BLaER1 (cell line): Measurements from ENCODE around the gene INAVA.
A peak's percentile ranks its signal among the peaks of the same experiment; 100 is the strongest.

Experiments used
- H3K27ac ChIP-seq: shearing (Covaris generic); formaldehyde crosslinking; 2 replicates; pipeline ENCODE4 v1.8.1; 2022
- H3K27me3 ChIP-seq: shearing (Covaris generic); formaldehyde crosslinking; 2 replicates; pipeline ENCODE4 v1.8.1; 2022
- H3K36me3 ChIP-seq: shearing (Covaris generic); formaldehyde crosslinking; 2 replicates; pipeline ENCODE4 v1.8.1; 2022
- H3K4me1 ChIP-seq: shearing (Covaris generic); formaldehyde crosslinking; 2 replicates; pipeline ENCODE4 v1.8.1; 2022
- H3K4me2 ChIP-seq: shearing (Covaris generic); formaldehyde crosslinking; 2 replicates; pipeline ENCODE4 v1.8.1; 2022
- H3K4me3 ChIP-seq: shearing (Covaris generic); formaldehyde crosslinking; 2 replicates; pipeline ENCODE4 v1.8.1; 2022
- H3K9ac ChIP-seq: shearing (Covaris generic); formaldehyde crosslinking; 2 replicates; pipeline ENCODE4 v1.8.1; 2022
- H3K9me3 ChIP-seq: shearing (Covaris generic); formaldehyde crosslinking; 2 replicates; pipeline ENCODE4 v1.8.1; 2022
- H4K20me1 ChIP-seq: shearing (Covaris generic); formaldehyde crosslinking; 2 replicates; pipeline ENCODE4 v1.8.1; 2022
- Cebpa-rat ChIP-seq: shearing (Covaris generic); IDR thresholded peaks from 2 replicates; pipeline ENCODE4 v1.8.1; 2022

Gene INAVA

DNA sequence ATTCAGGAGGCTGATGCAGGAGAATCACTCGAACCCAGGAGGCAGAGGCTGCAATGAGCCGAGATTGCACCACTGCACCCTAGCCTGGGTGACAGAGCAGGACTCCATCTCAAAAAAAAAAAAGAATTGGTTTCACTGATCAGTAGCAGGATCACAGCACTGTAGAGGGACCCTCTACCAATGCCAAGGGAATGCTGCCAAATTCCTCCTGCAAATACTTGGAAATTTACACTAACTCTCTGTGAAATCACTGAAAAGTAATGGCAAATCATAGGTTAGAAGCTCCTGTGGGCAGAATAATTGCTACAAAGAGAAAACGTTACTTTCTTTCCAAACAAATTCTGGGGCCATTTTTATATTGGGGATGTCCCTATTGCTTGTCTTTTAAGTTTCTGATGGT lies 28.6 kb upstream of the INAVA start:
- H3K9ac ChIP-seq: no peak overlapping the region
- H3K27me3 ChIP-seq: no peaks in the 10 kb centered on the region
- H3K4me3 ChIP-seq: no peak overlapping the region
- peaks cover 47% of the 10 kb centered on the region for H3K4me1 ChIP-seq
- peak overlapping the region; percentile 23; the same call in 1 of the 2 replicates for H3K4me2 ChIP-seq
- no peaks in the 10 kb centered on the region for H4K20me1 ChIP-seq
- TF ChIP-seq Cebpa-rat: no peak
- H3K36me3 ChIP-seq: peaks cover 13% of the 10 kb centered on the region; the same call in 1 of the 2 replicates
- H3K9me3 ChIP-seq: no peaks in the 10 kb centered on the region
- no peak overlapping the region for H3K27ac ChIP-seq

GRCh38 chr1:200866521-200866920 lies 28.2 kb upstream of the INAVA start:
- peaks cover 51% of the 10 kb centered on the region for H3K4me1 ChIP-seq
- TF ChIP-seq Cebpa-rat: no peak
- H4K20me1 ChIP-seq: no peaks in the 10 kb centered on the region
- no peaks in the 10 kb centered on the region for H3K27me3 ChIP-seq
- no peak overlapping the region for H3K4me3 ChIP-seq
- peaks cover 13% of the 10 kb centered on the region; the same call in 1 of the 2 replicates for H3K36me3 ChIP-seq
- H3K9ac ChIP-seq: no peak overlapping the region
- H3K9me3 ChIP-seq: no peaks in the 10 kb centered on the region
- no peak overlapping the region for H3K27ac ChIP-seq
- H3K4me2 ChIP-seq: peak overlapping the region; percentile 23; the same call in 1 of the 2 replicates

- TF ChIP-seq Cebpa-rat: no peak
- Histone ChIP-seq H3K4me1 (peaks cover 53% of the 10 kb centered on the region), H3K36me3 (peaks cover 13% of the 10 kb centered on the region; the same call in 1 of the 2 replicates), H3K27ac (no peak overlapping the region), H3K27me3 (no peaks in the 10 kb centered on the region), H3K9me3 (no peaks in the 10 kb centered on the region), H3K4me3 (no peak overlapping the region), H4K20me1 (no peaks in the 10 kb centered on the region), H3K4me2 (no peak overlapping the region), H3K9ac (no peak overlapping the region)
These were observed 27.5 kb upstream of the INAVA start for GRCh38 chr1:200867018-200867811.

GRCh38 chr1:200869376-200869752 lies 25.3 kb upstream of the INAVA start:
- H3K4me2 ChIP-seq: peak overlapping the region; percentile 94
- peak overlapping the region; percentile 59 for H3K9ac ChIP-seq
- peak overlapping the region; percentile 40; the same call in 1 of the 2 replicates for H3K4me3 ChIP-seq
- peak overlapping the region; percentile 78 for H3K27ac ChIP-seq
- peaks cover 13% of the 10 kb centered on the region for H3K27me3 ChIP-seq
- H4K20me1 ChIP-seq: no peaks in the 10 kb centered on the region
- TF ChIP-seq Cebpa-rat: no peak
- peaks cover 67% of the 10 kb centered on the region for H3K4me1 ChIP-seq
- no peaks in the 10 kb centered on the region for H3K36me3 ChIP-seq
- H3K9me3 ChIP-seq: no peaks in the 10 kb centered on the region

- Histone ChIP-seq H3K9ac (peak overlapping the region; percentile 59), H3K36me3 (no peaks in the 10 kb centered on the region), H3K4me1 (peaks cover 69% of the 10 kb centered on the region), H3K27me3 (peaks cover 13% of the 10 kb centered on the region), H3K27ac (peak overlapping the region; percentile 78), H3K4me3 (peak overlapping the region; percentile 40; the same call in 1 of the 2 replicates), H3K9me3 (no peaks in the 10 kb centered on the region), H3K4me2 (peak overlapping the region; percentile 94), H4K20me1 (no peaks in the 10 kb centered on the region)
- TF ChIP-seq Cebpa-rat: no peak
These were observed 24.8 kb upstream of the INAVA start for GRCh38 chr1:200869753-200870391.

DNA sequence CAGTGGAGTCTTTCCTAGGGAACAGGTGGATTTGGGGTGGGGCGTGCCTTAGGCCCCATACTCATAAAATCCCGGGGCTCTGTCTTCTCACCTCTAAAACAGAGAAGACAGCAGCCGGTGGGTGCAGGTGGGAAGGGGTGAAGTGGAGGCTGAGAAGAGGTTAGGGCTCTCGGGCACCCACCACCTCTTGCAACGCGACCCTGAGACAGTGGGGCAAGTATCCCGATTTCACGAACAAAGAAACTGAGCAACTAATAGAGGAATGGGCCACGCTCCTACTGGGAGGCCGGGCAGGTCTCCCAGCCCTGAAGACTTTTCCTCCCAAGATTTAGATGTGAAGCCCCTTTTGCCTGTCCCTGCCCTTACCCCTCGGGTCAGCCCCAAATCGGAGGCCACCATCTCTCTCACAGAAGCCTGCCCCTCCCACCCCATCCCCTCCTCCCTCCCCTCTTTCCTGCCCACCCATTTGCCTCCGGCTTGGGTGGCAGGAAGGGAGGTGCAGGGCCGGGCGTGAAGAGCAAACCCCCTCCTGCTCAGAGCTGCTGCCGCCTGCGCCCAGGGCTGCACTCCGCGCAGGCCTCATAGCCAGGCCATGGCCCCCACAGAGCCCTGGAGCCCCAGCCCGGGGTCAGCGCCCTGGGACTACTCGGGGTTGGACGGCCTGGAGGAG lies 22.1 kb upstream of the INAVA start, which contains the start of gene GPR25:
Gene GPR25, plus strand, starts transcription at position 536 of the 670 bp plus-strand sequence. Its CDS starts 57 bp downstream, at position 593.
- Histone ChIP-seq H3K4me2 (peak within 1 kb of the TSS; percentile 88), H3K4me1 (peaks cover 56% of the 10 kb centered on the region), H3K27ac (peak within 1 kb of the TSS; percentile 63), H3K9me3 (no peaks in the 10 kb centered on the region), H4K20me1 (no peaks in the 10 kb centered on the region), H3K4me3 (peak within 1 kb of the TSS; percentile 39), H3K36me3 (no peaks in the 10 kb centered on the region), H3K9ac (peak within 1 kb of the TSS; percentile 71), H3K27me3 (peaks cover 13% of the 10 kb centered on the region)
- no peak for TF ChIP-seq Cebpa-rat

DNA sequence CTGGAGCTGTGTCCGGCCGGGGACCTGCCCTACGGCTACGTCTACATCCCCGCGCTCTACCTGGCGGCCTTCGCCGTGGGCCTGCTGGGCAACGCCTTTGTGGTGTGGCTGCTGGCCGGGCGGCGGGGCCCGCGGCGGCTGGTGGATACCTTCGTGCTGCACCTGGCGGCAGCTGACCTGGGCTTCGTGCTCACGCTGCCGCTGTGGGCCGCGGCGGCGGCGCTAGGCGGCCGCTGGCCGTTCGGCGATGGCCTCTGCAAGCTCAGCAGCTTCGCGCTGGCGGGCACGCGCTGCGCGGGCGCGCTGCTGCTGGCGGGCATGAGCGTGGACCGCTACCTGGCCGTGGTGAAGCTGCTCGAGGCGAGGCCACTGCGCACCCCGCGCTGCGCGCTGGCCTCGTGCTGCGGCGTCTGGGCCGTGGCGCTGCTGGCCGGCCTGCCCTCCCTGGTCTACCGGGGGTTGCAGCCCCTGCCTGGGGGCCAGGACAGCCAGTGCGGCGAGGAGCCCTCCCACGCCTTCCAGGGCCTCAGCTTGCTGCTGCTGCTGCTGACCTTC lies 21.5 kb upstream of the INAVA start:
- H3K4me3 ChIP-seq: no peak overlapping the region; the same call in 1 of the 2 replicates

DNA sequence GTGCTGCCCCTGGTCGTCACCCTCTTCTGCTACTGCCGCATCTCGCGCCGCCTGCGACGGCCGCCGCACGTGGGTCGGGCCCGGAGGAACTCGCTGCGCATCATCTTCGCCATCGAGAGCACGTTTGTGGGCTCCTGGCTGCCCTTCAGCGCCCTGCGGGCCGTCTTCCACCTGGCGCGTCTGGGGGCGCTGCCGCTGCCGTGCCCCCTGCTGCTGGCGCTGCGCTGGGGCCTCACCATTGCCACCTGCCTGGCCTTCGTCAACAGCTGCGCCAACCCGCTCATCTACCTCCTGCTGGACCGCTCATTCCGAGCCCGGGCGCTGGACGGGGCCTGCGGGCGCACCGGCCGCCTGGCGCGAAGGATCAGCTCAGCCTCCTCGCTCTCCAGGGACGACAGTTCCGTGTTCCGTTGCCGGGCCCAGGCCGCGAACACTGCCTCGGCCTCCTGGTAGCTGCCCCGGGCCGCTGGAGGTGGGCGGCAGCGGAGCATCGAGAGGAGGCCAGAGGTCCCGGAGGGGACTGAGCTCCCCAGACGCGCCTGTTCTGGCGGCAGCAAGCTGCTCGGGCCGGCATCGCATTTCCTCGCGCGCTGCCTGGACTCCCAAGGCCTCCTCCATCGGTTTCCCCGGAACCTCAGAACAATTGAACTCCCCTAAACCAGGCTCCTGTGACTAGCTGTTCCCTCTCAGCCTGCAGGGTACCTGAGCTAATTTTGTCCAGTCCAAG lies 20.9 kb upstream of the INAVA start:
- peak overlapping the region; percentile 88 for H3K4me2 ChIP-seq
- peaks cover 56% of the 10 kb centered on the region for H3K4me1 ChIP-seq
- H4K20me1 ChIP-seq: no peaks in the 10 kb centered on the region
- H3K9ac ChIP-seq: peak overlapping the region; percentile 71
- H3K9me3 ChIP-seq: no peaks in the 10 kb centered on the region
- peak overlapping the region; percentile 39 for H3K4me3 ChIP-seq
- no peak for TF ChIP-seq Cebpa-rat
- no peaks in the 10 kb centered on the region for H3K36me3 ChIP-seq
- peaks cover 13% of the 10 kb centered on the region for H3K27me3 ChIP-seq
- H3K27ac ChIP-seq: peak overlapping the region; percentile 63

More for the DNA sequence above, 21.5 kb upstream of the INAVA start:
- TF ChIP-seq Cebpa-rat: no peak
- Histone ChIP-seq H3K4me1 (peaks cover 56% of the 10 kb centered on the region), H4K20me1 (no peaks in the 10 kb centered on the region), H3K27me3 (peaks cover 13% of the 10 kb centered on the region), H3K4me2 (peak overlapping the region; percentile 88), H3K9me3 (no peaks in the 10 kb centered on the region), H3K36me3 (no peaks in the 10 kb centered on the region), H3K9ac (no peak overlapping the region; the same call in 1 of the 2 replicates), H3K27ac (peak overlapping the region; percentile 63; the same call in 1 of the 2 replicates)

DNA sequence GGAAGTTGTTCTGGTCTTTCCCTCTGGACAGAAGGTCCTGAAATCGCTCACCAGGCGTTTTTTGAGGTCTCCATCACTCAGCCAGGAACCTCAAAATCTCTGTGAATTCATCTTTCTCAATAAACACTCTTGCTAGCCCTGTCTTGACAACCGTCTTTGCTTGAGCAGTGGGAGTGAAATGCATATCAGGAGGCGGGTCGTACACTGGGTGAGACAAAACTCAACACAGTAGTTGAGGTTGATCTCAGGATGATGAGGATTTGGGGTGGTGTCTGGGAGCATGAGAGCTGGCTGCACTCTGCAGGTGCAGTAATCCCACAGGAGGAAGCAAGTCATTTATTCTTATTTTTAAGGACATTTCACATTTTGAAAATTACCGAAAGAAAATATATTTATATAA lies 20.0 kb upstream of the INAVA start:
- Histone ChIP-seq H3K36me3 (no peaks in the 10 kb centered on the region), H3K4me1 (peaks cover 47% of the 10 kb centered on the region), H4K20me1 (no peaks in the 10 kb centered on the region), H3K4me2 (peak overlapping the region; percentile 88), H3K9ac (no peak overlapping the region), H3K9me3 (no peaks in the 10 kb centered on the region), H3K4me3 (no peak overlapping the region), H3K27ac (no peak overlapping the region), H3K27me3 (peaks cover 13% of the 10 kb centered on the region)
- TF ChIP-seq Cebpa-rat: no peak
